Tibial nerve (tissue), 4 donors: Measurements from ENCODE around the gene TCIRG1.

Experiments
- EP300 ChIP-seq, 2 donors: sonication (generic); formaldehyde crosslinking; IDR thresholded peaks; one replicate each; pipeline ENCODE4 v1.6.1; 2017; ENCODE audit warnings: antibody characterized with exemption in 2 of 2, mild to moderate bottlenecking in 1 of 2
- POLR2A ChIP-seq, 2 donors: fragments of 450-650 bp; IDR thresholded peaks; one replicate each; pipeline ENCODE4 v1.6.1; 2017; ENCODE audit warnings: antibody characterized with exemption in 2 of 2, mild to moderate bottlenecking in 2 of 2, moderate library complexity in 2 of 2
- TF ChIP-seq, protein P1 (sequence below), 5 experiments: fragments of 200-600 bp in 3 of 5; fragments of 450-650 bp in 2 of 5; sonication (generic) in 3 of 5; IDR thresholded peaks; one replicate each; pipeline ENCODE4 v1.5.1; 2016 to 2019; ENCODE audit warnings: antibody characterized with exemption in 5 of 5, mild to moderate bottlenecking in 3 of 5, moderate library complexity in 2 of 5

DNA sequence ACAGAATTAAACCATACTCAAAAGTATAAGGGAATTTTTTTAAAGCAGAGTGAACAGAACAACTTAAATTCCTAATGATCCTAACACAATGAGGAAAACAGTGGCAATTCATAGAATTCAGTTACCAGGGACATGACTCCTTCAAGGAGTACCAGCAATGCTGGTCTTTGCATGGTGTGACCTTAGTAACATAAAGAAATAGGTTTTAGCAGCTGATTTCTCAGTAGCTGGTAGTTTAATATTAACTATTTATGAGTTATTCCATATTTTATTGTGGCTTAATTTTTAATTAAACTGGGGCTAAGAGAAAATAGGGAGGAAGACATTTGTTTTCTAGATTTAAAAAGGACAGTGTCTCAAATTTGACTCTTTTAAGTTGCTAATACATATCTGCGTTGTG is 51.5 kb downstream of the TCIRG1 start:
- TF ChIP-seq, protein P1, sequence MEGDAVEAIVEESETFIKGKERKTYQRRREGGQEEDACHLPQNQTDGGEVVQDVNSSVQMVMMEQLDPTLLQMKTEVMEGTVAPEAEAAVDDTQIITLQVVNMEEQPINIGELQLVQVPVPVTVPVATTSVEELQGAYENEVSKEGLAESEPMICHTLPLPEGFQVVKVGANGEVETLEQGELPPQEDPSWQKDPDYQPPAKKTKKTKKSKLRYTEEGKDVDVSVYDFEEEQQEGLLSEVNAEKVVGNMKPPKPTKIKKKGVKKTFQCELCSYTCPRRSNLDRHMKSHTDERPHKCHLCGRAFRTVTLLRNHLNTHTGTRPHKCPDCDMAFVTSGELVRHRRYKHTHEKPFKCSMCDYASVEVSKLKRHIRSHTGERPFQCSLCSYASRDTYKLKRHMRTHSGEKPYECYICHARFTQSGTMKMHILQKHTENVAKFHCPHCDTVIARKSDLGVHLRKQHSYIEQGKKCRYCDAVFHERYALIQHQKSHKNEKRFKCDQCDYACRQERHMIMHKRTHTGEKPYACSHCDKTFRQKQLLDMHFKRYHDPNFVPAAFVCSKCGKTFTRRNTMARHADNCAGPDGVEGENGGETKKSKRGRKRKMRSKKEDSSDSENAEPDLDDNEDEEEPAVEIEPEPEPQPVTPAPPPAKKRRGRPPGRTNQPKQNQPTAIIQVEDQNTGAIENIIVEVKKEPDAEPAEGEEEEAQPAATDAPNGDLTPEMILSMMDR (IDR thresholded peaks at IDR 0.05), result no peak
- no peak for TF ChIP-seq POLR2A (IDR thresholded peaks at IDR 0.05)
- TF ChIP-seq EP300 (IDR thresholded peaks at IDR 0.05), result no peak
